ENCODE measurements around the gene GFAP.

DNA sequence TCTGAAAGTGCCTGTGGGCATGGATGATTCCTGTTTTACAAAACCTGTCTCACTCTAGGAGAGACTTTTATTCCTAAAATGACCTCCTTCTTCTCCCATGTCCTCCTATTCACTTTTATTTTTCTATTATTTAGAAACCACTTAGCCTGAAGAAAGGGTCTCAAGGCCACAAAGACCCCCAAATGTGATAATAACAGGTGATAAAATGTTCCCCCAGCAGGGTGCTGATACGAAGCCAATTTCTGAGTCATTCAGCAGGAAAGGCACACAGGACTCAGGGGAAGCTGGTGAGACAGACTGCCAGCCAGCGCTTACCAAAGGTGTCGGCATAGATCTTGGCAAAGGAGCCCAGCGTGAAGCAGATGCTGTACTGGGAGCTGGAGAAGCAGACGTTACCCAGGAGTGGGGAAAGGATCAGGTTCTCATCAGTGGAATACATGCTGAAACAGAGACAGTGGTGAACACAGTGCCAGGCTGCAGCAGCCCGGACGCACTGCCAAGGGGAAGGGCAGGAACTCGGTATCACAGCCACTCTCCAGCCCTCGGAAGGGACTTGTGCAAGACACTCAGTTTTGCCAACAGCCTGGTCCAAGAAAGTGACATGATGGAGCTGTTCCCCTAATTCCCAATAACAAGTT is 43.0 kb downstream of the GFAP start:
- TF ChIP-seq, protein P1, sequence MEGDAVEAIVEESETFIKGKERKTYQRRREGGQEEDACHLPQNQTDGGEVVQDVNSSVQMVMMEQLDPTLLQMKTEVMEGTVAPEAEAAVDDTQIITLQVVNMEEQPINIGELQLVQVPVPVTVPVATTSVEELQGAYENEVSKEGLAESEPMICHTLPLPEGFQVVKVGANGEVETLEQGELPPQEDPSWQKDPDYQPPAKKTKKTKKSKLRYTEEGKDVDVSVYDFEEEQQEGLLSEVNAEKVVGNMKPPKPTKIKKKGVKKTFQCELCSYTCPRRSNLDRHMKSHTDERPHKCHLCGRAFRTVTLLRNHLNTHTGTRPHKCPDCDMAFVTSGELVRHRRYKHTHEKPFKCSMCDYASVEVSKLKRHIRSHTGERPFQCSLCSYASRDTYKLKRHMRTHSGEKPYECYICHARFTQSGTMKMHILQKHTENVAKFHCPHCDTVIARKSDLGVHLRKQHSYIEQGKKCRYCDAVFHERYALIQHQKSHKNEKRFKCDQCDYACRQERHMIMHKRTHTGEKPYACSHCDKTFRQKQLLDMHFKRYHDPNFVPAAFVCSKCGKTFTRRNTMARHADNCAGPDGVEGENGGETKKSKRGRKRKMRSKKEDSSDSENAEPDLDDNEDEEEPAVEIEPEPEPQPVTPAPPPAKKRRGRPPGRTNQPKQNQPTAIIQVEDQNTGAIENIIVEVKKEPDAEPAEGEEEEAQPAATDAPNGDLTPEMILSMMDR (IDR thresholded peaks at IDR 0.05; ENCODE audit: poor library complexity) = no peak
- no peak for TF ChIP-seq EZH2phosphoT487 (IDR thresholded peaks at IDR 0.05; ENCODE audit: low read depth, severe bottlenecking, unreplicated experiment)
